NOMO-1 treated with DMSO at 0.1 percent for 48 hours (cell line): ENCODE measurements around the gene AATK.
A peak's percentile ranks its signal among the peaks of the same experiment; 100 is the strongest.
"Not testable (repeated sequence)": the region's sequence is repeated elsewhere in the genome, so short reads cannot be mapped to it uniquely, and the experiment has no call there.

Source experiments
- DNase-seq: peaks from one replicate; lab custom pipeline; 2025; ENCODE audit not compliant: unreplicated experiment; lab: John Stamatoyannopoulos, UW

Gene AATK

DNA sequence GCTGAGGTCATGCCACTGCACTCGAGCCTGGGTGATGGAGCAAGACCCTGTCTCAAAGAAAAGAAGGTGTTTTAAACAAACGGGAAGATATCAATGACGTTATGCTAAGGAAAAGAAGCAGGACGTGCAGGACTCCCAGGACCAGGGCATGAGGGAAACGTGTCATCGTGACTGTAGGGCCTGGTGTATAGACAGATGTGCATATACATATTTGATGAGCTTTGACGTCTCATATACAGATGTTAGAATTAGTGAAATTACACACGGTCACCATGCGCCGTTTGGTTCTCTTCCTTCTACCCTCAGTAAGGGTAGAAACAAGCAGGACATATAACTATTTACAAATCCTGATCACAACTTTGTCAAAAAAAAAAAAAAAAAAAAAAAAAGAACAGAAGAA lies 18.3 kb downstream of the AATK start:
- no peak for DNase-seq

GRCh38 chr17:81146208-81146607 lies 19.8 kb downstream of the AATK start:
- DNase-seq, result not testable (repeated sequence)

DNA sequence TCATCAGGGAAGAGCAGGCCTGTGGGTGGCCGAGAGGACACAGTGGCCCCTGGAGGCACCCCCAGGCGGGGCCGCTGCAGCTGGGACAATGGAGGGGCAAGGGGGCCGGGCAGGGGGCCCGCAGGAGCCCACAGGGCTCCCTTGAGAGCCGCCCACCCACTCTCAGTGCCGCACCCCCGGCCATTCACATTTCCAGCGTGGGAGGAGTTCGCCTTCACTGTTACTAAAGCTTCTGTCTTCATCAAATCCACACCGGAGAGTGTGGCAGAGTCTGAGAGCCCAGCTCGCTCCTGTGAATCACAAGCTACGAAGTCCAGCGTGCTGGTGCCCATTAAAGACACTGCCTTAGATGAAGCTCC lies 21.6 kb downstream of the AATK start:
- DNase-seq, result no peak

- no peak for DNase-seq
These were observed 22.2 kb downstream of the AATK start for GRCh38 chr17:81143717-81144422.

GRCh38 chr17:81143200-81143527 lies 22.9 kb downstream of the AATK start:
- DNase-seq, result no peak

DNA sequence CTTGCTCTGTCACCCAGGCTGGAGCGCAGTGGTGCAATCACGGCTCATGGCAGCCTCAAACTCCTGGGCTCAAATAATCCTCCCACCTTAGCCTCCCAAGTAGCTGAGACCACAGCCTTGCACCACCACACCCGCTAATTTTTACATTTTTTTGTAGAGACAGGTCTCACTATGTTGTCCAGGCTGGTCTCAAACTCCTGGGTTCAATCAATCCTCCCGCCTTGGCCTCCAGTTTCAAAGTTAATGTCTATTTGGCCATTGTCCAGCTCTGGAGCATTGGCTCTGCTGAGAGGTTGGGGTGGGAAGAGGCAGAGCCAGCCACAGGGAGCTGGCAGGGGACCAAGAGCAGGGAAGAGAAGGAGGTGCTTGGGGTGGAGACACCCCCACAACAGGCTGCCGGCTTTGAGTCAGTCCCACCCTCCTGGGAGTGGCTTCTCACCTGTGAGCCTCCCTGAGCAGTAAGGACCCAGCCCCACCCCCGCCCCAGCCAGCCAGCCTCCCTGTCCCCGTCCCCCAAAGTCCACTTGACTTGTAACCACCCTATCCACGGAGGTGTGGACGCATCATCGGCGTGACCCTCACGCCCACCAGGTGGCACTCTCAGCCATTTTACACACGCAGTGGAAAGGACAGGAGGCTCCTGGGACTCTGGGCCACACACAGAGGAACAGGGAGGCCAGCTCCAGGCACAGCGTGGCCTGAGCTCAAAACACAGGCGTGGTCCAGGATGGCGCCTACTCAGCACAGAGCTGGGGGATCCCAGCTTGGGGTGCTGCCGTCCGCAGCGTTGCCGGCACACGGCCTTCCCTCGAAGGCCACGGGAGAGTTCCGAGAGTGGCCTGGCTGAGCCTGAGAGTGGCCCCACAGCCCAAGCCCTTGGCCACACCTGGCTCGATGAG lies 23.5 kb downstream of the AATK start:
- DNase-seq, result peak; percentile 45

- no peak for DNase-seq
These were observed 25.3 kb downstream of the AATK start for GRCh38 chr17:81140695-81141094.

DNA sequence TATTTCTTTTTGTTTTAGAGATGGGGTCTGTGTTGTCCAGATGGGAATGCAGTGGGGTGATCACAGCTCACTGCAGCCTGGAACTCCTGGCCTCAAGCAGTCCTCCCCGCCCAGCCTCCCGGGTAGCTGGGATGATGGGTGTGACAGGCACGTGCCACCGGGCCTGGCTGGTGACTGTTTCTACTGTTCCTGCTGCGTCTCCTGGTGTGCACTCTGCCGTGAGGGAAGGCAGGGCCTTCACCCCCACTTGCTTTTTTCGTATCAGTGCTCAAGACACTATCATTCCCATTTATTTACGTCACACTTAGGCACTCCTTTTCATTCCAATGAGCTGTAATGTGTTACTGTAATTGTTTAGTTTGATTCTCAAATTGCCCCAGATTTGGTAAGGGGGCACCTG lies 26.0 kb downstream of the AATK start:
- no peak for DNase-seq

DNA sequence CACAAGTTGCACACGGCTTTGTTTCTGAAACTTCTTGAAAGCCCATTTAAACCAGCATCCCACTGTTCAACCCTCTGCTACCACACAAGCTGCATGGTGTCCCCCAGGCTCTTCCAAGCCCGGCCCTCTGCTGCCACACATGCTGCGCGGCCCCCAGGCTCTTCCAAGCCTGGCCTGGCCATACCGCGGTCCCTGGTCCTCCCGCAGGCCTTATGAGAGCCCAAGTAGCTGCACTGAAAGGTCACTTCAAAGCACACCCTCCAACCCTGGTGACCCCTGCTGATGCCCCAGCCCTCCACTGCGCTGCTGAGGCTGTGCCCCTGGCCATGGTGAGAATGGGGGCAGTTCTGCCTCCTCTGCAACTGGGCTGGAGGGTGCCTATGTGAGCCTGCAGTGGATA lies 26.6 kb downstream of the AATK start:
- no peak for DNase-seq

GRCh38 chr17:81138500-81138899 lies 27.5 kb downstream of the AATK start:
- no peak for DNase-seq

DNA sequence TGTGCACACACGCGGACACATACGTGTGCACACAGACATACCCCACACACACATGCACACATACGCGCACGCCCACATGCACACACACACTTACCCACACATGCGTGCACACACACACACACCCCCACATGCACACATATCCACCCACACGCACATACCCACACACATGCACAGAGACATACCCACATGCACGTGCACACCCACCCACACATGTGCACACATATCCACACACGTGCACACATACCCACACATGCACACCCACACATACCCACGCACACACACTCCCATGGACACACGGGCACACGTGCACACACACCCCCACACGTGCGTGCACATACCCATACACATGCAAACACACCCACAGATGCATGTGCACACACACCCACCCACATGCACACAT lies 27.9 kb downstream of the AATK start:
- DNase-seq, result no peak

DNA sequence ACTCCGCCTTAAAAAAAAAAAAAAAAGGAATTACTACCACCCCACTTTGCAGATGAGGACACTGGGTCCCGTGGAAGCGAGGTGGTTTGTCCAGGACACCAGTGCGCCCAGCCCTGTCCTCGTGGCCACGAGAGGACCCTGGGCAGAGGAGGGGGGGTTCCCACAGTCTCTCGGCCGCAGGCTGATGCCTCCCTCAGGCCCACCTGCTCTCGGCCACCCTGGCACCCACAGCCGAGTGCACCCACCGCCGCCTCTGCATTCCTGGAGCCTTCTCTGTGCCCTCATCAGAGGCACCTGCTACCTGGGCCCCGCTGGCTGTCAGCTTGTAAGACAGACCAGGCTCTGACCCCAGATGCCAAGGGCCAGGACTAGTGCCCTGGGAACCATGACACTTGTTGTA lies 28.8 kb downstream of the AATK start:
- no peak for DNase-seq

DNA sequence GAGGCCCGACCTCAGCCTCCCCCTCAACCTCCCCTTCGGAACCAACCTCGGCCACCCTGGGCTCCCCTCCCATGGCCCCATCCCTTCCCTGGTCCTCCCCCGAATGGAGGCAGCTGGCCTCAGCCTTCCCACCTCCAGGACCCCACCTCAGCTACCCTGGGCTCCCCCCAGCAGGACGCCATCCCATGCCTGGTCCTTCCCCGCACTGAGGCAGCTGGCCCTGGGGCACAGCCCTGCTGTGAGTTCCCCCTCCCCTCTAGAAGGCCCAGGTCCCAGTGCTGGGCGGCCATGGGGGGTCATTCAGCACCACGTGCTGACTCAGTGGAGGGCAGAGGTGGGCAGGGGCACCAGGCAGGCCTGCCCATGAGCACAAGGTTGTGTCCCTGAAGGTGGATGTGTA lies 29.7 kb downstream of the AATK start:
- no peak for DNase-seq

- DNase-seq, result no peak
These were observed 30.3 kb downstream of the AATK start for GRCh38 chr17:81135505-81136278.

DNA sequence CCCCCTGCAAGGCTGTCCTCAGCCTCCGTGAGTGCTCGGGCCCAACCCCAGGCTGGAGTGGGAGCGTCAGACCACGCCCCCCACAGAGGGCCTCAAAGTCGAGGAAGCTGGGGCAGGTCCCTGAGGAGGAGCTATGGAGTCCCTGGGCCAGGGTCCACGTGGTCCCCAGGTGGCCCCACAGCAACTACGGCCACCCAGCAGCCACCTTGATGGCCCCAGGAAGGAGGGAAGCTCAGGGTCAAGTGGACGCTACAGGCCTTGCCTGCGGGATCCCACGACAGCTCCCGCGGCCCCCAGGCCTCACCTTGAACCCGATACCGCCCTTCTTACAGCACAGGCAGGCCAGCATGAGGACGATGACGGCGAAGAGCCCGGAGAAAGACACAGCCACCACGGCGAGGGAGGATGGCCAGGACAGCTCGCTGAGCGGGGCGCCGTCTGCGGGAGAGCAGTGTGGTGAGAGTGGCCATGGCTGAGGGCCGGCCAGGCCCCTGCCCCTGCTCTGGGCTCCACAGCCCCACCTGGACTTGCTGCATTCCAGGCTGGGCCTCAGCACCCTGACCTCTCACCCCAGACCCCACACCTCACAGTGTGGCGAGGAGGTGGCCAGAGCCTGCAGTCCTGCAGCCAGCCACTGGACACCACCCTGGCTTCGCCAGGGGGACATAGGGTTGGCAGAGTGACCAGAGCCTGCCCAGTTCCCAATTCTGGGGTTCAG lies 31.8 kb downstream of the AATK start:
- no peak for DNase-seq

DNA sequence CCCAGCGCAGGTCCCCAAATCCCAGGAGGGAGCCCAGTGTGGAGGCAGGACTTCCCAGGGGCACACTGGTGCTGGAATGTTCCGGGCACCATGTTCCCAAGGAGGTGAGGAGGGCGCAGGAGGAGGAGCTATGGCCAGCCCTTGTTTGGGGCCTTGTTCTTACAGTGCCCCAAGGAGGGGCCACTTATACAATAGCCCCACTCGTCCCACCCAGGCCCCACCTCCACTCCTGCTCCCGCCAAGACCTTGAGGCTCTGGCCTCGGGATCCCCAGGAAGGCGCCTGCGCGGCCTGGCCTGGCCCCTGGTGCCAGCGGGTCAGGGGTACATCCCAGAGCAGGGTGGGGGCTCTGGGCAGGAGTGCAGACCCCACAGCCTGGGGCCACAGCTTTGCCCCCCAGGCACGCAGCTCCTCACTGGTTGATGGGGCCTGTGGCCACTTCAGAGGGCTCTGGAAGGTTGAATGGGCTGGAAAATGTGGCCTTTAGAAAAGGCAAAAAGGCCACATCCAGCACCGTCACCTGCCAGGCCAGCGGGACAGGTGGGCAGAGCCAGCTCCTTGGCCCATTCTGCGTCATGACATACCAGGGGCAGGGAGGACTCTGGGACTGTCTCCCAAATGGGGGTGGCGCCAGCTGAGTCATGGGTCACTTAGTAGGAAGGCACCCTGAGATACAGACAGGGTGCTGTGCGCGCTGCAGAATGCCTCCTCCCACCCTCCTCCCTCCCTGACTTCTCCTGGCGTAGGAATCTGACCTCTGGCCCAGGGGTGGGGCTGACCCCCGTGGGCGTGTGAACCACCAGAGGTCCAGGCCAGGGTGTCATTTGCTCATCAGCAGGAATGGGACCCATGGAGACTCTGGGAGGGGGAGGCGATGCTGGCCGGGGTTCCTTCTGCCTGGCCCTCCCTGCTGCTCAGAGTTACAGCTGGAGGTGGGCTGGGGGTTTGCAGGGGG lies 33.0 kb downstream of the AATK start:
- no peak for DNase-seq

DNA sequence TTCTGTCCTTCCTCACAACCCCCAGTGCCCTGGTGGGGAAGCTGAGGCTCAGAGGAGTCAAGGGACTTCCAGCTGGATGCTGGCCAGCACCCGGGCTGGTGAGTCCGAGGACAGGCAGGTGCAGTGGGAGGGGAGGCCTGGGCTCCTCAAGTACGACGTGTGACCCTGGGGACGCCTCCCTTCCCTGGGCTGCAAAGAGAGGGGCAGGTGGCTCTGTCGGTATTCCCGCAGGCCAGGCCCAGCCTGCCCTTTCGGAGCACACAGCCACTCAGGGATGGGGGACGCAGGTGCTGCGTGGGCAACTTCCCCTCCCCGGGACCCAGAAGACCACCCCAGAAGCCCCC lies 33.9 kb downstream of the AATK start:
- no peak for DNase-seq

GRCh38 chr17:81131486-81132196 lies 34.4 kb downstream of the AATK start:
- no peak for DNase-seq
